Astrocyte (in vitro differentiated cells and primary cell): Measurements from ENCODE around the gene PER2.

Source experiments
- CTCF ChIP-seq: IDR thresholded peaks from 2 replicates; pipeline ENCODE4 v1.5.1; 2011; ENCODE audit warnings: low read depth, mild to moderate bottlenecking, inconsistent platforms, low read length, moderate library complexity; ENCODE audit not compliant: insufficient read depth
- EZH2 ChIP-seq: IDR thresholded peaks from 2 replicates; pipeline ENCODE4 v1.6.1; 2012; ENCODE audit warnings: mild to moderate bottlenecking, low read length, inconsistent platforms; ENCODE audit not compliant: insufficient read depth

- TF ChIP-seq CTCF (no peak), EZH2 (no peak)
Measured at GRCh38 chr2:238203973-238204683, 84.3 kb downstream of the PER2 start.
